CD4-positive, CD25-positive, alpha-beta regulatory T cell (primary cell): ENCODE results near the gene CYTIP. TPM values are rescaled to one million over a fixed set of nuclear protein-coding genes. Genes with fewer than 3 reads are reported as not detected.
"Not testable (repeated sequence)": the region's sequence is repeated elsewhere in the genome, so short reads cannot be mapped to it uniquely, and the experiment has no call there.

Experiments used
- ATAC-seq, 2 donors: fragments of 150-1000 bp; cut with Tn5 transposase; one replicate each; pipeline ENCODE4 v1.10.0; 2021; ENCODE audit warnings: low read depth in 2 of 2, moderate number of reproducible peaks in 2 of 2, moderate library complexity in 1 of 2
- DNase-seq, 3 donors: peaks; one replicate each; pipeline versions ENCODE4 v3.0.0 to v3.0.0-alpha.2; 2012 to 2022; ENCODE audit warnings: mixed read lengths in 1 of 3
- H3K27ac ChIP-seq: one replicate; pipeline ENCODE4 v1.7.0; 2013; ENCODE audit warnings: mild to moderate bottlenecking, low read length; ENCODE audit not compliant: insufficient read depth, poor library complexity, severe bottlenecking
- H3K27me3 ChIP-seq: one replicate; pipeline ENCODE4 v1.7.0; 2013; ENCODE audit warnings: low read length; ENCODE audit not compliant: control insufficient read depth, insufficient read depth
- H3K36me3 ChIP-seq: one replicate; pipeline ENCODE4 v1.7.0; 2013; ENCODE audit warnings: mild to moderate bottlenecking, low read length, moderate library complexity; ENCODE audit not compliant: control insufficient read depth, insufficient read depth
- H3K4me1 ChIP-seq: 2 replicates; pipeline ENCODE4 v1.7.0; 2013; ENCODE audit warnings: mild to moderate bottlenecking, low read length; ENCODE audit not compliant: insufficient read depth, control insufficient read depth, poor library complexity, severe bottlenecking
- H3K4me3 ChIP-seq: one replicate; pipeline ENCODE4 v1.7.0; 2013; ENCODE audit warnings: low read depth, mild to moderate bottlenecking, low read length, moderate library complexity
- H3K9me3 ChIP-seq, 2 experiments: 1 replicate in 1 of 2; 2 replicates in 1 of 2; pipeline ENCODE4 v1.7.0; 2013; ENCODE audit warnings: low read length in 2 of 2, mild to moderate bottlenecking in 1 of 2, moderate library complexity in 1 of 2; ENCODE audit not compliant: control insufficient read depth in 2 of 2
- H3K27ac Mint-ChIP-seq, 3 donors: one replicate each; pipeline ENCODE4 v1.8.0; 2020 to 2022; ENCODE audit warnings: mild to moderate bottlenecking in 3 of 3, mixed read lengths in 3 of 3, moderate library complexity in 2 of 3
- H3K27me3 Mint-ChIP-seq: one replicate; pipeline ENCODE4 v1.8.0; 2022; ENCODE audit warnings: mild to moderate bottlenecking, mixed read lengths
- H3K36me3 Mint-ChIP-seq: one replicate; pipeline ENCODE4 v1.8.0; 2020; ENCODE audit warnings: mixed read lengths
- H3K4me1 Mint-ChIP-seq, 4 donors: one replicate each; pipeline ENCODE4 v1.8.0; 2020 to 2022; ENCODE audit warnings: mixed read lengths in 4 of 4, mild to moderate bottlenecking in 1 of 4
- H3K4me3 Mint-ChIP-seq, 4 donors: one replicate each; pipeline ENCODE4 v1.8.0; 2020 to 2022; ENCODE audit warnings: mild to moderate bottlenecking in 4 of 4, mixed read lengths in 4 of 4, moderate library complexity in 3 of 4
- H3K9me3 Mint-ChIP-seq, 7 donors: one replicate each; pipeline ENCODE4 v1.8.0; 2020 to 2022; ENCODE audit warnings: mixed read lengths in 7 of 7, mild to moderate bottlenecking in 3 of 7, moderate library complexity in 2 of 7
- polyA plus RNA-seq, 4 donors: library from polyadenylated mRNA; unstranded; fragments of 300-500 nt; fragmentation: Illumina TruSeq; gene quantifications; one replicate each; pipeline ENCODE4 v1.2.3, GENCODE V29; 2021
- total RNA-seq: library from RNA; stranded (reverse); gene quantifications from one replicate; pipeline ENCODE4 v1.2.3, GENCODE V29; 2022

The CYTIP gene
- total and polyA plus RNA-seq, 5 donors from 2014 or later = 123 to 454 (median 173) TPM

DNA sequence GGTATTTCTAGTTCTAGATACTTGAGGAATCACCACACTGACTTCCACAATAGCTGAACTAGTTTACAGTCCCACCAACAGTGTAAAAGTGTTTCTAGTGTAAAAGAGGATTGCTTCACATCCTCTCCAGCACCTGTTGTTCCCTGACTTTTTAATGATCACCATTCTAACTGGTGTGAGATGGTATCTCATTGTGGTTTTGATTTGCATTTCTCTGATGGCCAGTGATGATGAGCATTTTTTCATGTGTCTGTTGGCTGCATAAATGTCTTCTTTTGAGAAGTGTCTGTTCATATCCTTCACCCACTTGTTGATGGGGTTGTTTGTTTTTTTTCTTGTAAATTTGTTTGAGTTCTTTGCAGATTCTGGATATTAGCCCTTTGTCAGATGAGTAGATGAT is 38.5 kb downstream of the CYTIP start:
- H3K4me1 ChIP-seq = peaks cover 47% of the 10 kb centered on the region
- peaks cover 34 to 82% (median 61%) of the 10 kb centered on the region in 4 donors for H3K4me1 Mint-ChIP-seq
- H3K27ac Mint-ChIP-seq = peak overlapping the region; percentile 87 to 92 (median 92)
- DNase-seq, H3K27me3 ChIP-seq, H3K9me3 ChIP-seq, H3K27me3 Mint-ChIP-seq, H3K36me3 ChIP-seq, H3K4me3 ChIP-seq, H3K27ac ChIP-seq, ATAC-seq: not testable (repeated sequence)
- H3K36me3 Mint-ChIP-seq = peaks cover 22% of the 10 kb centered on the region
- peak overlapping the region; percentile 10 to 85 (median 45) for H3K4me3 Mint-ChIP-seq
- peaks cover 2 to 31% (median 13%) of the 10 kb centered on the region in 7 donors for H3K9me3 Mint-ChIP-seq

DNA sequence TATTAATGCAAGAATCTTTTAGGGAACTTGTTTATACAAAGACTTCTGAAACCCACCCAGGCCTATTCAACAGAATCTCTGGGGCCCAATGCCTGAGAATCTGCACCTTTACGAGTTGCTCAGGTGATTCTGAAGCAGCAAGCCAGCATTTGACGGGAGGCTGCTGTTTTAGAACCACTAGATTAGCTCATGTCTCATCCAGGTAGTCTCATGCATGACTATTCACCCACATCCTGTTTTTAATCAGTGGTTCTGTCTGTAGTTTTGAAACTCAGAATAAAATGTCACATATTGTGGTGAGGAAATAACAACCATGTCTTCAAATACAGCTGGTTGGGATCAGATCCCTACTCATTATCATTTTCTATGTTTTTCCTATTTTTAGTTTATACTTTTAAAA is 39.5 kb downstream of the CYTIP start:
- Mint-ChIP-seq H3K4me1 (peaks cover 32 to 76% (median 53%) of the 10 kb centered on the region in 4 donors), H3K4me3 (peak overlapping the region; percentile 67 to 86 (median 73)), H3K9me3 (peaks cover 0 to 42% (median 20%) of the 10 kb centered on the region in 7 donors), H3K27me3 (peaks cover 4% of the 10 kb centered on the region), H3K27ac (peak overlapping the region; percentile 97 to 98 (median 97)), H3K36me3 (peaks cover 32% of the 10 kb centered on the region)
- Histone ChIP-seq H3K27me3 (no peaks in the 10 kb centered on the region), H3K4me1 (peaks cover 41% of the 10 kb centered on the region), H3K9me3 (peaks cover 0 to 9% of the 10 kb centered on the region in 2 experiments), H3K27ac (peak overlapping the region; percentile 89), H3K4me3 (peak overlapping the region; percentile 76), H3K36me3 (peaks cover 2% of the 10 kb centered on the region)
- ATAC-seq (peak; percentile 97 to 98), DNase-seq (peak; percentile 63 to 94 (median 87))

DNA sequence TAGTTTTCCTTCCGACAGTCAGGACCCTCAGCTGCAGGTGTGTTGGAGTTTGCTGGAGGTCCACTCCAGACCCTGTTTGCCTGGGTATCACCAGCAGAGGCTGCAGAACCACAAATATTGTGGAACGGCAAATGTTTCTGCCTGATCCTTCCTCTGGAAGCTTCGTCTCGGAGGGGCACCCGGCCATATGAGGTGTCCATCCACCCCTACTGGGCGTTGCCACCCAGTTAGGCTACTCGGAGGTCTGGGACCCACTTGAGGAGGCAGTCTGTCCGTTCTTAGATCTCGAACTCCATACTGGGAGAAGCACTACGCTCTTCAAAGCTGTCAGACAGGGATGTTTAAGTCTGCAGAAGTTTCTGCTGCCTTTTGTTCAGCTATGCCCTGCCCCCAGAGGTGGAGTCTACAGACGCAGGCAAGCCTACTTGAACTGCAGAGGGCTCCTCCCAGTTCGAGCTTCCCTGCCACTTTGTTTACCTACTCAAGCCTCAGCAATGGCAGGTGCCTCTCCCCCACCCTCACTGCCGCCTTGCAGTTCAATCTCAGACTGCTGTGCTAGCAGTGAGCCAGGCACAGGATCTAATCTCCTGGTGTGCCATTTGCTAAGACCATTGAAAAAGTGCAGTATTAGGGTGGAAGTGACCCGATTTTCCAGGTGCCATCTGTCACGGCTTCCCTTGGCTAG is 40.9 kb downstream of the CYTIP start:
- not testable (repeated sequence) for H3K9me3 ChIP-seq, H3K4me3 ChIP-seq, H3K36me3 ChIP-seq, H3K27me3 ChIP-seq, H3K27me3 Mint-ChIP-seq, ATAC-seq
- Mint-ChIP-seq H3K27ac (peak overlapping the region; percentile 97 to 98 (median 97)), H3K36me3 (peaks cover 31% of the 10 kb centered on the region), H3K9me3 (peaks cover 0 to 55% (median 29%) of the 10 kb centered on the region in 7 donors), H3K4me3 (peak overlapping the region in 3 of 4 donors; percentile 67 to 75 (median 71)), H3K4me1 (peaks cover 27 to 65% (median 43%) of the 10 kb centered on the region in 4 donors)
- peak overlapping the region; percentile 89 for H3K27ac ChIP-seq
- H3K4me1 ChIP-seq = peaks cover 28% of the 10 kb centered on the region
- DNase-seq = peak in 1 of 3 donors; percentile 66

DNA sequence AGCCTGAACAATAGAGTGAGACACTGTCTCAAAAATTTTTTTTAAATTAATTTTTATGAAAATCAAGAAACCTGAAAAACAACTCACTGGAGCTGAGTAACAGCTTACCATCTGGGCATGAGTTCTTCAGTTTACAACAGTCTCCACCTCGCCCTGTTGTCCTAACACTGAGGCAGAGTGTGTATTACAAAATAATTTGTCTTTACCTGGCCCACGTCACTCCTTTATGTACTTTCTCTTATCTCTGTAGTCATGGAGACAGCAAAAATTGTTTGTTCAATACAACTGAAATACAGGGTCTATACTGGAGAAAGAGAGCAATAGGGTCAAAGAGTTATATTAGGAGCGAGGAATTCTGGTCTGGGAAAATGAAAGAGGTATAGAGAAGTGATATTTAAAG is 48.1 kb downstream of the CYTIP start:
- Histone ChIP-seq H3K27ac (no peak overlapping the region), H3K4me1 (no peaks in the 10 kb centered on the region), H3K4me3 (no peak overlapping the region), H3K36me3 (peaks cover 5% of the 10 kb centered on the region), H3K27me3 (no peaks in the 10 kb centered on the region), H3K9me3 (peaks cover 6 to 8% of the 10 kb centered on the region in 2 experiments)
- H3K4me3 Mint-ChIP-seq = no peak overlapping the region
- peaks cover 7 to 26% (median 7%) of the 10 kb centered on the region in 4 donors for H3K4me1 Mint-ChIP-seq
- peak; percentile 43 to 47 for ATAC-seq
- H3K36me3 Mint-ChIP-seq = peaks cover 34% of the 10 kb centered on the region
- peaks cover 0 to 39% (median 23%) of the 10 kb centered on the region in 7 donors for H3K9me3 Mint-ChIP-seq
- H3K27me3 Mint-ChIP-seq = no peaks in the 10 kb centered on the region
- DNase-seq = no peak
- no peak overlapping the region for H3K27ac Mint-ChIP-seq

- peaks cover 0 to 22% (median 7%) of the 10 kb centered on the region in 4 donors for H3K4me1 Mint-ChIP-seq
- DNase-seq = no peak
- H3K4me1 ChIP-seq = no peaks in the 10 kb centered on the region
- H3K9me3 Mint-ChIP-seq = peaks cover 0 to 32% (median 20%) of the 10 kb centered on the region in 7 donors
- peaks cover 5% of the 10 kb centered on the region for H3K36me3 ChIP-seq
- no peak for ATAC-seq
- no peak overlapping the region for H3K4me3 Mint-ChIP-seq
- no peak overlapping the region for H3K4me3 ChIP-seq
- peaks cover 6 to 14% of the 10 kb centered on the region in 2 experiments for H3K9me3 ChIP-seq
- H3K27me3 Mint-ChIP-seq = no peaks in the 10 kb centered on the region
- H3K27me3 ChIP-seq = no peaks in the 10 kb centered on the region
- H3K36me3 Mint-ChIP-seq = peaks cover 26% of the 10 kb centered on the region
- H3K27ac ChIP-seq = no peak overlapping the region
- no peak overlapping the region for H3K27ac Mint-ChIP-seq
Measured at GRCh38 chr2:157394928-157395327, 49.0 kb downstream of the CYTIP start.

DNA sequence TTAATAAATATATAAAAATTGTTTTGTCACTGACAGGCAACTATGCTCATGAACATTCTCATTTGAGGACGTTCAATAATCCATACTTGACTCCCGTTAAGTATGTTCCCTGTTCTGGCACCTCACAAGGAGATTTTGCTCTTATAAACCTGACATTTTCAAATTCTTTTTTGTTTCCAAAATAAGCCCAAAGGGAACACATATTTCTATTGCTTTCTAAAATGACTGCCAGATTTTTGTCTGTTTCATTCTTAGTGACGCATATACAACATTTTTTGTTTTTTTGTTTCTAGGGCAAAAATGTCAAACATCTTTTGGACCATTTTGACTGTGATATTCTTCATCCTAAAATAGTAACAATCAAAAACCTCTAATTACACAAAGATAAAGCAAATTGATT is 50.5 kb downstream of the CYTIP start:
- H3K4me1 Mint-ChIP-seq = peaks cover 0 to 35% (median 18%) of the 10 kb centered on the region in 4 donors
- no peak overlapping the region for H3K27ac Mint-ChIP-seq
- H3K36me3 Mint-ChIP-seq = peaks cover 21% of the 10 kb centered on the region

DNA sequence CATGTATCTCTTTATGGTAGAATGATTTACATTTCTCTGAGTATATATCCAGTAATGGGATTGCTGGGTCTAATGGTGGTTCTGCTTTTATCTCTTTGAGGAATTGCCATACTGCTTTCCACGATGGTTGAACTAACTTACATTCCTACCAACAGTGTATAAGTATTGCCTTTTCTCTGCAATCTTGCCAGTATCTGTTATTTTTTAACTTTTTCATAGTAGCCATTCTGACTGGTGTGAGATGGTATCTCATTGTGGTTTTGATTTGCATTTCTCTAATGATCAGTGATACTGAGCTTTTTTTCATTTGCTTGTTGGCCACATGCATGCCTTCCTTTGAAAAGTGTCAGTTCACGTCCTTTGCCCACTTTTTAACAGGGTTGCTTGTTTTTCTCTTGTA is 55.1 kb downstream of the CYTIP start:
- peaks cover 25% of the 10 kb centered on the region for H3K36me3 Mint-ChIP-seq
- peaks cover 21 to 70% (median 45%) of the 10 kb centered on the region in 4 donors for H3K4me1 Mint-ChIP-seq
- H3K36me3 ChIP-seq = peaks cover 3% of the 10 kb centered on the region
- no peaks in the 10 kb centered on the region for H3K27me3 Mint-ChIP-seq
- H3K27me3 ChIP-seq = no peaks in the 10 kb centered on the region
- peak overlapping the region; percentile 10 for H3K4me3 ChIP-seq
- H3K9me3 ChIP-seq = peaks cover 4 to 14% of the 10 kb centered on the region in 2 experiments
- H3K27ac ChIP-seq = no peak overlapping the region
- DNase-seq (no peak), ATAC-seq (no peak)
- no peaks in the 10 kb centered on the region for H3K4me1 ChIP-seq
- no peak overlapping the region for H3K27ac Mint-ChIP-seq
- peak overlapping the region in 2 of 4 donors; percentile 4 to 19 for H3K4me3 Mint-ChIP-seq
- H3K9me3 Mint-ChIP-seq = peaks cover 4 to 38% (median 14%) of the 10 kb centered on the region in 7 donors

More for the DNA sequence above, 50.5 kb downstream of the CYTIP start:
- no peak overlapping the region for H3K27ac ChIP-seq
- H3K27me3 ChIP-seq = no peaks in the 10 kb centered on the region
- H3K4me3 Mint-ChIP-seq = no peak overlapping the region
- no peak overlapping the region for H3K4me3 ChIP-seq
- H3K9me3 Mint-ChIP-seq = peaks cover 0 to 32% (median 12%) of the 10 kb centered on the region in 7 donors
- DNase-seq (no peak), ATAC-seq (no peak)
- no peaks in the 10 kb centered on the region for H3K27me3 Mint-ChIP-seq
- peaks cover 5% of the 10 kb centered on the region for H3K36me3 ChIP-seq
- peaks cover 7 to 14% of the 10 kb centered on the region in 2 experiments for H3K9me3 ChIP-seq
- H3K4me1 ChIP-seq = no peaks in the 10 kb centered on the region
